CMK (cell line): Measurements from ENCODE around the gene RHOJ.
"Not testable (repeated sequence)": the region's sequence is repeated elsewhere in the genome, so short reads cannot be mapped to it uniquely, and the experiment has no call there.

Source experiments
- DNase-seq: peaks from one replicate; pipeline ENCODE4 v3.0.0-alpha.2; 2010; ENCODE audit warnings: low read depth

The RHOJ gene

GRCh38 chr14:63299351-63300110 is 95.3 kb downstream of the RHOJ start:
- no peak for DNase-seq

GRCh38 chr14:63300854-63301253 is 96.6 kb downstream of the RHOJ start:
- no peak for DNase-seq

GRCh38 chr14:63301891-63302534 is 97.8 kb downstream of the RHOJ start:
- no peak for DNase-seq

- not testable (repeated sequence) for DNase-seq
Measured at GRCh38 chr14:63304429-63304828, 100.2 kb downstream of the RHOJ start.

GRCh38 chr14:63308723-63309317 is 104.6 kb downstream of the RHOJ start:
- no peak for DNase-seq

GRCh38 chr14:63318835-63319234 is 114.6 kb downstream of the RHOJ start, which contains the start of gene GPHB5:
TSS of gene GPHB5 (minus strand) at chr14:63318935. CDS start at chr14:63317849, 1,086 bp downstream.
- DNase-seq, result no peak

GRCh38 chr14:63322472-63322871 is 118.2 kb downstream of the RHOJ start:
- no peak for DNase-seq

GRCh38 chr14:63322897-63323573 is 118.8 kb downstream of the RHOJ start:
- no peak for DNase-seq

GRCh38 chr14:63326840-63327239 is 122.6 kb downstream of the RHOJ start:
- no peak for DNase-seq

GRCh38 chr14:63328787-63329737 is 124.8 kb downstream of the RHOJ start:
- no peak for DNase-seq

- no peak for DNase-seq
Measured at GRCh38 chr14:63342371-63342770, 138.1 kb downstream of the RHOJ start.
